PFSK-1 (cell line): Measurements from ENCODE around the gene GOT1.

Experiments used
- FOXP2 ChIP-seq: optimal IDR thresholded peaks from 2 replicates; pipeline ENCODE3; 2011; ENCODE audit warnings: borderline replicate concordance, control low read depth, inconsistent platforms; ENCODE audit not compliant: insufficient read depth; ENCODE audit errors: extremely low read length, extremely low read depth
- POLR2AphosphoS5 ChIP-seq: IDR thresholded peaks from 2 replicates; pipeline ENCODE4 v1.6.1; 2012; ENCODE audit warnings: low read depth, mild to moderate bottlenecking, control low read depth, low read length, moderate library complexity
- REST ChIP-seq, 2 experiments: IDR thresholded peaks; 2 replicates each; pipeline versions ENCODE4 v1.6.1 to v1.8.0; 2011 to 2012; ENCODE audit warnings: low read depth in 2 of 2, low read length in 2 of 2, control low read depth in 1 of 2, inconsistent platforms in 1 of 2, mild to moderate bottlenecking in 1 of 2, moderate library complexity in 1 of 2; ENCODE audit not compliant: insufficient read depth in 1 of 2
- SIN3A ChIP-seq: IDR thresholded peaks from 2 replicates; pipeline ENCODE4 v1.6.1; 2012; ENCODE audit warnings: mild to moderate bottlenecking, low read length, moderate library complexity, borderline replicate concordance; ENCODE audit not compliant: insufficient read depth
- TAF1 ChIP-seq: IDR thresholded peaks from 2 replicates; pipeline ENCODE4 v1.6.1; 2012; ENCODE audit warnings: low read length, control low read depth, borderline replicate concordance; ENCODE audit not compliant: insufficient read depth

DNA sequence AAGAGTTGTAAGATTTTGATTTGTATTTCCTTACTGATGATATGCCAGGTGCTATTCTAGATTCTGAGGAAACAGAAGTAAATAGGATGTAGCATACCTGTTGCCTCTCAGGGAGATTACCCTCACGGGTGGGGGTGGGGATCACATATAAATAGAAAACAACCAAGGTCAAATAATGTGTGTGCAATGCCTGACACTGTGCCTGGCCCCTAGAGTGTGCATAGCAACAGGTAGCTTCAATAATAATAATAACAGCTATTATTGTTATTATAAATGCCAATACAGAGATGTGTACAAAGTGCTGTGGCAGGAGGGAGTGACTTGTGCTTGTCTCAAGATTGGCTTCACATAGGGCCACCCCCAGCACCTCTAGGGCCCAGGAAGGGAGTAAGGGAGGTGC, 77.2 kb downstream of the GOT1 start:
- TF ChIP-seq SIN3A (no peak), TAF1 (no peak), POLR2AphosphoS5 (no peak), REST (IDR thresholded peaks at IDR 0.05; ENCODE audit: insufficient read depth in 1 of 2, low read depth in 2 of 2, low read length in 2 of 2) (no peak), FOXP2 (no peak)
